HG03469 (cell line): ENCODE data around the gene LIPE.
A peak's percentile ranks its signal among the peaks of the same experiment; 100 is the strongest.

ENCODE experiments used
- ATAC-seq: cut with Tn5 transposase; IDR thresholded peaks from one replicate; pipeline ENCODE4 v1.9.1; 2021; ENCODE audit warnings: mild to moderate bottlenecking, moderate library complexity, moderate number of reproducible peaks; ENCODE audit not compliant: unreplicated experiment

LIPE gene

GRCh38 chr19:42420055-42420544 is 7.1 kb downstream of the LIPE start:
- no peak for ATAC-seq

GRCh38 chr19:42419309-42419708 is 7.9 kb downstream of the LIPE start:
- no peak for ATAC-seq

- no peak for ATAC-seq
Observed at GRCh38 chr19:42412661-42413076, 14.5 kb downstream of the LIPE start.

GRCh38 chr19:42412227-42412626 is 15.0 kb downstream of the LIPE start:
- ATAC-seq: no peak

- no peak for ATAC-seq
Observed at GRCh38 chr19:42411581-42412178, 15.5 kb downstream of the LIPE start.

GRCh38 chr19:42410371-42410770 is 16.8 kb downstream of the LIPE start:
- no peak for ATAC-seq

GRCh38 chr19:42409477-42409876 is 17.7 kb downstream of the LIPE start:
- no peak for ATAC-seq

GRCh38 chr19:42407816-42408175 is 19.4 kb downstream of the LIPE start:
- ATAC-seq: no peak

GRCh38 chr19:42407085-42407815 is 19.9 kb downstream of the LIPE start:
- ATAC-seq: no peak

GRCh38 chr19:42406111-42406510 is 21.1 kb downstream of the LIPE start:
- no peak for ATAC-seq

GRCh38 chr19:42403586-42403985 is 23.6 kb downstream of the LIPE start:
- no peak for ATAC-seq

GRCh38 chr19:42402376-42403116 is 24.6 kb downstream of the LIPE start:
- no peak for ATAC-seq

- ATAC-seq: no peak
Observed at GRCh38 chr19:42401365-42402303, 25.6 kb downstream of the LIPE start.

GRCh38 chr19:42400404-42400803 is 26.8 kb downstream of the LIPE start:
- ATAC-seq: no peak

- no peak for ATAC-seq
Observed at GRCh38 chr19:42397263-42398166, 29.7 kb downstream of the LIPE start.

- peak; percentile 93 for ATAC-seq
Observed at GRCh38 chr19:42396381-42397262, 30.6 kb downstream of the LIPE start.

GRCh38 chr19:42394751-42395150 is 32.4 kb downstream of the LIPE start:
- no peak for ATAC-seq

- ATAC-seq: no peak
Observed at GRCh38 chr19:42392165-42392564, 35.0 kb downstream of the LIPE start.

- ATAC-seq: no peak
Observed at GRCh38 chr19:42389899-42390298, 37.3 kb downstream of the LIPE start, which contains the start of gene CNFN. Gene CNFN (minus strand): TSS chr19:42390297. CDS start chr19:42389037, 1,260 bp downstream.
